GM21576 (cell line): ENCODE measurements around the gene TOX2.
A peak's percentile ranks its signal among the peaks of the same experiment; 100 is the strongest.

Source experiments
- ATAC-seq: cut with Tn5 transposase; IDR thresholded peaks from one replicate; pipeline ENCODE4 v1.9.1; 2021; ENCODE audit warnings: mild to moderate bottlenecking, moderate library complexity; ENCODE audit not compliant: unreplicated experiment

TOX2 gene

GRCh38 chr20:43914311-43915210, at the start of gene TOX2:
Gene TOX2, plus strand, starts transcription at chr20:43914852. Its CDS starts 40 bp downstream, at chr20:43914892.
- ATAC-seq = peak; percentile 39

GRCh38 chr20:43868091-43868490, 46.6 kb upstream of the TOX2 start:
- ATAC-seq = no peak

GRCh38 chr20:43870484-43870883, 44.2 kb upstream of the TOX2 start:
- ATAC-seq = no peak

GRCh38 chr20:43878776-43879175, 35.9 kb upstream of the TOX2 start:
- no peak for ATAC-seq

- ATAC-seq = no peak
These were observed 20.7 kb upstream of the TOX2 start for GRCh38 chr20:43893930-43894329.

- ATAC-seq = no peak
These were observed 20.2 kb upstream of the TOX2 start for GRCh38 chr20:43894491-43894890.

GRCh38 chr20:43895235-43895634, 19.4 kb upstream of the TOX2 start:
- ATAC-seq = no peak

- no peak for ATAC-seq
These were observed 15.2 kb upstream of the TOX2 start for GRCh38 chr20:43899274-43900120.

GRCh38 chr20:43900121-43900466, 14.6 kb upstream of the TOX2 start:
- ATAC-seq = no peak

- no peak for ATAC-seq
These were observed 14.2 kb upstream of the TOX2 start for GRCh38 chr20:43900496-43900895.

GRCh38 chr20:43901296-43901695, 13.4 kb upstream of the TOX2 start:
- no peak for ATAC-seq

- ATAC-seq = no peak
These were observed 10.5 kb upstream of the TOX2 start for GRCh38 chr20:43903953-43904826.

- no peak for ATAC-seq
These were observed 9.8 kb upstream of the TOX2 start for GRCh38 chr20:43904827-43905177.

GRCh38 chr20:43906505-43907034, 8.1 kb upstream of the TOX2 start:
- ATAC-seq = no peak

GRCh38 chr20:43909211-43909610, 5.4 kb upstream of the TOX2 start:
- ATAC-seq = no peak

GRCh38 chr20:43909720-43910119, 4.9 kb upstream of the TOX2 start:
- ATAC-seq = no peak

- no peak for ATAC-seq
These were observed 4.1 kb upstream of the TOX2 start for GRCh38 chr20:43910564-43910963.

- no peak for ATAC-seq
These were observed 3.6 kb upstream of the TOX2 start for GRCh38 chr20:43911066-43911465.

GRCh38 chr20:43913291-43914025, 1.2 kb upstream of the TOX2 start:
- ATAC-seq = no peak
